HG02943 (cell line): Measurements from ENCODE around the gene HSPB7.
"Not testable (repeated sequence)": the region's sequence is repeated elsewhere in the genome, so short reads cannot be mapped to it uniquely, and the experiment has no call there.

Experiments used
- ATAC-seq: cut with Tn5 transposase; IDR thresholded peaks from one replicate; pipeline ENCODE4 v1.9.1; 2021; ENCODE audit warnings: mild to moderate bottlenecking, low read depth, moderate library complexity; ENCODE audit not compliant: unreplicated experiment

The HSPB7 gene

GRCh38 chr1:16051039-16051438, 33.2 kb upstream of the HSPB7 start:
- ATAC-seq = no peak

DNA sequence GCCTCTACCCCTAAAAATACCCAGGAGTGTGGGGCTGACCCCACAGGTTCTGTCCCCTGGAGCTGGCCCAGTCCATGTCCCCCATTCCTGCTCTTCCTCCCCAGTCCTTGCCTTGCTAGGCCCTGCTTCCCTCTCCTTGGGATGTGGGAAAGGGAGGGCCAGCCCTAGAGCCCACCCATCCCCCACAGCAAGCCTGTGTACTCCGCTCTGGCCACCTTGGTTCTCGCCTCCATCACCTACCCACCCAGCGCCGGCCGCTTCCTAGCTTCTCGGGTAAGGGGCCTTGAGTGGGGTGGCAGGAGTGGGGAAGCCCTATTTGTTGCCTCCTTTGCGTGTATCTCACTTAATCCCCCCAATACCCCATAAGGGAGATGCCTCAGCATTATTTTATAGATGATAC, 32.5 kb upstream of the HSPB7 start:
- no peak for ATAC-seq

DNA sequence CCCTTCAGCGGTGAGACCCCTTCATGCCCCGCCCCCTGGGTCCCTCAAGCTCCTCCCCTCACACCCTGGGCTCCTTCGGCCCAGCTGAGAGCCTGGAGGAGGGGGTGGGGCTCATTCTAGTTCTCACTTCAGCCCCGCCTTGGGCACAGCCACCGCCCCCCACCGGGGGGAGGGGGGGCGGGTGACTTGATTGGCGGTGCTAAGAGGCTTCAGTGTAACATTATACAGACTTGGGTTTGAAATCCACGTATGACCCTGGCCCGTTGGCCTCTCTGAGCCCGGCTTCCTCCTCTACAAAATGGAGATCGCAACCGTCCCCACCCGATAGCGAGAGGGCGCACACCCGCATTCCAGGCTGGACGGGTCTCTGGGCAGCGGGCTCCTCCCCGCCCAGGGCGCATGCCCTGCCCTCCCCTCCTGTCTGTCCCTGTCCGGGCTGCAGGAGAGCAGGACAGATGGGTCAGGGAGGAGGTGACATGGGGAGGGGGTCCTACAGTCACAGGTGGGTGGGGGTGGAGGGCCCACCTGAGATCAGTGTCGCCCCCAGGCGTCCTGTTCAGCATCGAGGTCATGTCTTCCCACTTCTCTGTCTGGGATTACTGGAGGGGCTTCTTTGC, 30.8 kb upstream of the HSPB7 start:
- ATAC-seq = no peak

GRCh38 chr1:16047791-16048475, 30.1 kb upstream of the HSPB7 start:
- ATAC-seq = no peak

- no peak for ATAC-seq
Observed at GRCh38 chr1:16046842-16047241, 29.0 kb upstream of the HSPB7 start.

DNA sequence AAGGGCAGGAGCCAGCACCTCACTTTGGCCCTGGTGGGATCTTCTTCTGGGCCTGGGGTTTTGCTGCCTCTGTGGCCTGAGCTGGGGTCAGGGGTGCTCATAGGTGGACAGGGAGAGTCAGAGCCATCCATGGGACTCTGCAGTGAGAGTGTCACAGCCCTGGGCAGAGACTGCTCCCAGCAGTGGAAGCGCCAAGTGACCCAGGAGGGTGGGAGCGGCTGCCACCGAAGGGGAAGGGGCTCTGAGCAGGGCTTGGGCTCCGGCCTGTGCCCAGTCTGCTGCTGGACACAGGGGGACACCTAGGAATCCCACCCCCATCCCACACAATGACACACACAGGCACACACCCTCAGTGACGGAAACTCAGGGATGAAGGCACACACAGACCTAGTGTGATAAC, 26.1 kb upstream of the HSPB7 start:
- ATAC-seq = no peak

DNA sequence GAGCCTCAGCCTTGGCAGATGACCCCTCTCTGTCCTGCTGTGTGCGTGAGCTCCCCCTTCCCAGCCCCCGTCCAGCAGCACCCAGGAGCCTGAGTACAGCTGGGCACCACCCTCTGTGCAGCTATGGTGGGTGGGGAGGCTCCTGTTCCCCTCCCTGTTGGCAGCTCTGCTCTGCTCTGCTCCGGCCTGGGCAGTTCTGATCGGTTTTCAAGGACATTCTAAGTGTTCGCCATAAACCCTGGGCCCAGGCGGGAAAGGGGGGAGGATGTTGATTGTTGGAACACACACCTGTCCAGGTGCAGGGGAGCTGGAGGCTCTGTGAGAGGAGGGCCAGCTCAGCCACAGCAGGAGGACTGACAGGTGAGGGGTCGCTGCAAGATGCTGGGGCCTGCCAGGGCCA, 25.7 kb upstream of the HSPB7 start, which contains the start of gene CLCNKB:
CLCNKB (plus strand) TSS at position 262 of the 400 bp plus-strand sequence. CDS start 711 bp downstream, outside the sequence.
- ATAC-seq = no peak

DNA sequence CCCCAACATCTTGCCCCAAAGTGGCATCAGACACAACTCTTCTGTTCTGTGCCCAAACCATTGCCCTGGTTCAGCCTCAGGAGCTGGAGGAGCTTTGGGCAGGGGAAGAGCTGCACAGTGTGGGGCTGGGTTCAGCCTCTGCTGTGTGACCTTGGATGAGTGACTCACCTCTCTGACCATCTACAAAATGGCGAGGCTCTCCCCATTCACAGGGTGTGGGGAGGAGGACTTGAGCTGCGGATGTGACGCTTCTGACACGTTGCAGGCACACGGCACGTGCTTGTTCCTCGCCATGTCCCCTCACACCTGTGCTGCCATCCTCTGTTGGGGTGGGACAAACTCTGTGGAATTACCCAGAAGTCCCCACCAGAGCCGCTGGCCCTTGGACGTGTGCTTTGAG, 24.8 kb upstream of the HSPB7 start:
- ATAC-seq = not testable (repeated sequence)

DNA sequence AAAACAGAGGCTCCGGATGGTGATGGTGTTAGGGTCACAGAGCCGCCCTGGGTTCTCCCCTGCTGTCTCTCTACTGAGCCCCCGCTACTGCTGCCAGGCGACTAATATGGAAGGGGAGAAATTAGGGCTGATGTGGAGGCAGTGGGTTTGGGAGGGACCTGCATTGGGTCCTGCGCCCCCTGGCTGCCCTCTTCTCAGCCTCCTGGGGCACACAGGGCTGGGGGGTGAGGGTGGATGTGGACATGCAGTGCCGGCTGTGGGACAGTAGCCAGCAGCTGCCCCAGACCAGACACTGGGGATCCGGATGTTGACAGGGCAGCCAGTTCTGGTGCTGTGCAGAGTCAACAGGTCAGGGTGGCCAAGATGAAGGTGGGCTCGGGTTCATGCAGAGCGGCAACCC, 24.3 kb upstream of the HSPB7 start:
- no peak for ATAC-seq

DNA sequence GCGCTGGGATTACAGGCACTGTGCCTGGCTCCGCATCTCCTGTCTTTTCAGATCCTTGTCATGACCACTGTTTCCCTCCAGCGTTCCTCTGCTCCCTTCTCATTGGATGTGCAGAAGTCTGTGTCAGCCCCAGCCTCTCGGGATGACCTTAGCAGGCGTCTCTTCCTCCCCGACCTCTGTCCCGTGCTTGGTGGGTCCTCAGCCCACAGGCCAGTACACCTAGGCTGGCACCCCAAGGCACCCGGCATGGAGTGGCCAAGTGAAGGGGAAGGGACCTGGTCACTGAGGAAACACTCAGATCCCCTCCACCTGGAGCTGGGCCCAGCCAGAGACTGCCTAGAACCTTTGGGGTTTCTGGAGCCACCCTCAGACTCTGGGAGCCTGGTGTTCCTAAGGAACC, 23.4 kb upstream of the HSPB7 start:
- no peak for ATAC-seq

GRCh38 chr1:16039871-16040270, 22.0 kb upstream of the HSPB7 start:
- not testable (repeated sequence) for ATAC-seq

GRCh38 chr1:16038620-16038912, 20.7 kb upstream of the HSPB7 start:
- ATAC-seq = no peak

DNA sequence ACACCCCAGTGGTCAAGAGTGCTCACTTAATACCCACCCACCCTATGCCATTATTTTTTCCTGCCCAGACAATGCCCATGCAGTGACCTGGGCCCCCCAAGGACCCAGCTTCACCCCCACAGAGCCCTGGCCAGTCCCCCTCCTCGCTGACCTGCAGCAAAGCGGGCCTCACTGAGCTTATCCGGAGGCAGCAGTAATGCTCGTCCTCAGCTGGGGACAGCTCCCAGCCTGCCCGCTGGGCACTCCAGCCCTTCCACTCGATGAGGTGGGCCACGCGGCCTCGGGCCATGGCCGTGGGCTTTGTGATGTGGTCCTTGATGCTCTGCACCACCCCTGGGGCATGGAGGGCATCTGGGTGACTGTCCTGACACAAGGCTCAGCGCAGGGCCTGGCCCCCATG, 18.6 kb upstream of the HSPB7 start:
- not testable (repeated sequence) for ATAC-seq

- ATAC-seq = not testable (repeated sequence)
Observed at GRCh38 chr1:16033103-16033632, 15.3 kb upstream of the HSPB7 start.

- ATAC-seq = no peak
Observed at GRCh38 chr1:16032388-16033102, 14.7 kb upstream of the HSPB7 start.

DNA sequence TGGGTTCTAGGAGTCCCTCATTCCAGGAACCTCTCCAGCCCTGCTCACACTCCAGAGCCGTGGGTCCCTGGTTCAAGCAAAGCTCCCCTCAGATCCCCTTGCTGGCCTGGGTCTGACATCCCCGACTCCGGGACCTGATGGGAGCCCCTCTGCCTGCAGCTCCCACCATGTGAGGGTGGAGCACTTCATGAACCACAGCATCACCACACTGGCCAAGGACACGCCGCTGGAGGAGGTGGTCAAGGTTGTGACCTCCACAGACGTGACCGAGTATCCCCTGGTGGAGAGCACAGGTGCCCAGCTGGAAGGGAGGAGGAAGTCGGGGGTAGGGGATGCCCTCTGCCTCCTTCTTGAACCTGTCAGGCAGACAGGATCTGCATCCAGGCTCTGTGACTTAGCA, 13.7 kb upstream of the HSPB7 start:
- no peak for ATAC-seq

DNA sequence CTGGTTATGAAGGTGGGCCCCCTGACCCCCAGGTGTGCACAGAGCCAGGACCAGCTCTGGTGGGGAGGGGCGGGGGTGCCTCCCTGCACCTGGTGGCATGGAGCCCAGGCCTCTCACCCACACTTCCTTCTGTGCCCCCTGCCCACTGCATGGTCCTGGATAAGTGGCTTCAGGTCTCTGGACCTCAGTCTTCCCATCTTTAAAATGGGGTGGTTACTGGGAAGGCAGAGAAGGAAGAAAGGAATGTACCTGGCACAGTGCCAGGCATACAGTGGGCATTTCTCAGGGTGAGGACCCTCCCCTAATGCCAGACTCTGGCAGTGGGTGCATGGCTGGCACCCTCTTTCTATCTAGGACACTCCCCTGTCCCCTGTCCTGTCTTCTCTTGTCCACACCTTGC, 11.4 kb upstream of the HSPB7 start:
- no peak for ATAC-seq

- ATAC-seq = not testable (repeated sequence)
Observed at GRCh38 chr1:16029003-16029268, 11.1 kb upstream of the HSPB7 start.

GRCh38 chr1:16028237-16029002, 10.6 kb upstream of the HSPB7 start:
- ATAC-seq = no peak

GRCh38 chr1:16026723-16027484, 9.1 kb upstream of the HSPB7 start:
- no peak for ATAC-seq
